ENCODE measurements around the gene BCKDK. TPM values are rescaled to one million over a fixed set of nuclear protein-coding genes. Genes with fewer than 3 reads are reported as not detected.
A peak's percentile ranks its signal among the peaks of the same experiment; 100 is the strongest.

BCKDK gene
- total RNA-seq, 2 experiments from 2014 or later: 38.5 to 40.5 TPM

- Mint-ChIP-seq H3K36me3 (peaks cover 10% of the 10 kb centered on the region), H3K4me3 (peak overlapping the region; percentile 80), H3K27ac (peak overlapping the region; percentile 90), H3K27me3 (no peaks in the 10 kb centered on the region), H3K9me3 (no peaks in the 10 kb centered on the region), H3K4me1 (ENCODE audit: low read depth) (peaks cover 18% of the 10 kb centered on the region)
- intact Hi-C loops (cut with micrococcal nuclease): loop anchor here (2.0 to 5.0 kb wide), 2 partner anchors 36 to 74 kb away; partner anchors contain the start of gene STX4
- POLR2A ChIA-PET: interaction anchor here (1.3 to 2.7 kb wide), 3 partner anchors 11 to 73 kb away, joined by 3 to 9 read pairs (median 5); partner anchors contain the start of genes FUS and KAT8
- DNase-seq: no peak
- CTCF ChIA-PET: interaction anchor here (1.0 to 1.9 kb wide), 2 partner anchors 11 to 353 kb away, joined by 3 to 6 read pairs; partner anchors contain the start of gene KAT8
Measured at GRCh38 chr16:31106509-31107464, 1.4 kb upstream of the BCKDK start.

- DNase-seq: peak; percentile 76
- intact Hi-C loops (cut with micrococcal nuclease): loop anchor here (2.0 to 5.0 kb wide), 2 partner anchors 35 to 75 kb away; partner anchors contain the start of gene STX4
- peaks cover 18% of the 10 kb centered on the region for H3K4me1 Mint-ChIP-seq (ENCODE audit: low read depth)
- ChIA-PET POLR2A (interaction anchor here (1.3 to 2.7 kb wide), 3 partner anchors 10 to 72 kb away, joined by 3 to 9 read pairs (median 5); partner anchors contain the start of genes FUS and KAT8), CTCF (interaction anchor here (1.0 to 1.9 kb wide), 3 partner anchors 10 to 353 kb away, joined by 3 to 6 read pairs (median 4); partner anchors contain the start of gene KAT8)
- peak overlapping the region; percentile 80 for H3K4me3 Mint-ChIP-seq
- H3K36me3 Mint-ChIP-seq: peaks cover 12% of the 10 kb centered on the region
- H3K9me3 Mint-ChIP-seq: no peaks in the 10 kb centered on the region
- peak overlapping the region; percentile 90 for H3K27ac Mint-ChIP-seq
- H3K27me3 Mint-ChIP-seq: no peaks in the 10 kb centered on the region
Measured at GRCh38 chr16:31107465-31107867, 720 bp upstream of the BCKDK start.

GRCh38 chr16:31108794-31109558 lies 790 bp downstream of the BCKDK start:
- Mint-ChIP-seq H3K4me3 (peak overlapping the region; percentile 76), H3K27ac (no peak overlapping the region), H3K4me1 (ENCODE audit: low read depth) (peaks cover 23% of the 10 kb centered on the region), H3K9me3 (no peaks in the 10 kb centered on the region), H3K36me3 (peaks cover 12% of the 10 kb centered on the region), H3K27me3 (no peaks in the 10 kb centered on the region)
- CTCF ChIA-PET: interaction anchor here (1.2 kb wide), 1 partner anchor 124 kb away, joined by 3 read pairs; the partner anchor contains the start of gene HSD3B7
- intact Hi-C loops (cut with micrococcal nuclease): loop anchor here (2.0 to 5.0 kb wide), 2 partner anchors 14 to 77 kb away; partner anchors contain the start of genes STX4 and VKORC1
- POLR2A ChIA-PET: interaction anchor here (2.7 kb wide), 1 partner anchor 8 kb away, joined by 9 read pairs; the partner anchor contains the start of gene KAT8
- DNase-seq: no peak

DNA sequence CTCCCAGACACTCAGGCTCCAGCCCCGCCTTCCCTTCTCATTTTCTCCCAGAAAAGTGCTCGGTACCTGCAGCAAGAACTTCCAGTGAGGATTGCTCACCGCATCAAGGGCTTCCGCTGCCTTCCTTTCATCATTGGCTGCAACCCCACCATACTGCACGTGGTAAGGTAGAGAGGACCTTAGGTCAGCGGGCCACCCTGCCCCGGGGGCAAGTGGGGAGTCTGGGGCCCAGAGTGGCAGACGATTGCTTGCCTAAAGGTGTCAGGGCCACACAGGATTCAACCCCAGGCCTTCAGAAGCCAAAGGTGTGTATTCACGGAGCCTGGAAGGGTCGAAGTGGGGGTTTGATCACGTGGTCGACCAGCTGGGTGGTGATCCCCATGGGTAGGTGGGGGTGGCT lies 1.4 kb downstream of the BCKDK start:
- ChIA-PET POLR2A (no interaction called here), CTCF (interaction anchor here (1.2 kb wide), 2 partner anchors 33 to 125 kb away, joined by 3 read pairs; partner anchors contain the start of gene HSD3B7)
- Mint-ChIP-seq H3K27me3 (no peaks in the 10 kb centered on the region), H3K4me1 (ENCODE audit: low read depth) (peaks cover 23% of the 10 kb centered on the region), H3K36me3 (peaks cover 12% of the 10 kb centered on the region), H3K9me3 (no peaks in the 10 kb centered on the region), H3K27ac (no peak overlapping the region), H3K4me3 (peak overlapping the region; percentile 70)
- no peak for DNase-seq
- intact Hi-C loops (cut with micrococcal nuclease): loop anchor here (2.0 to 5.0 kb wide), 2 partner anchors 15 to 77 kb away; partner anchors contain the start of genes STX4 and VKORC1

DNA sequence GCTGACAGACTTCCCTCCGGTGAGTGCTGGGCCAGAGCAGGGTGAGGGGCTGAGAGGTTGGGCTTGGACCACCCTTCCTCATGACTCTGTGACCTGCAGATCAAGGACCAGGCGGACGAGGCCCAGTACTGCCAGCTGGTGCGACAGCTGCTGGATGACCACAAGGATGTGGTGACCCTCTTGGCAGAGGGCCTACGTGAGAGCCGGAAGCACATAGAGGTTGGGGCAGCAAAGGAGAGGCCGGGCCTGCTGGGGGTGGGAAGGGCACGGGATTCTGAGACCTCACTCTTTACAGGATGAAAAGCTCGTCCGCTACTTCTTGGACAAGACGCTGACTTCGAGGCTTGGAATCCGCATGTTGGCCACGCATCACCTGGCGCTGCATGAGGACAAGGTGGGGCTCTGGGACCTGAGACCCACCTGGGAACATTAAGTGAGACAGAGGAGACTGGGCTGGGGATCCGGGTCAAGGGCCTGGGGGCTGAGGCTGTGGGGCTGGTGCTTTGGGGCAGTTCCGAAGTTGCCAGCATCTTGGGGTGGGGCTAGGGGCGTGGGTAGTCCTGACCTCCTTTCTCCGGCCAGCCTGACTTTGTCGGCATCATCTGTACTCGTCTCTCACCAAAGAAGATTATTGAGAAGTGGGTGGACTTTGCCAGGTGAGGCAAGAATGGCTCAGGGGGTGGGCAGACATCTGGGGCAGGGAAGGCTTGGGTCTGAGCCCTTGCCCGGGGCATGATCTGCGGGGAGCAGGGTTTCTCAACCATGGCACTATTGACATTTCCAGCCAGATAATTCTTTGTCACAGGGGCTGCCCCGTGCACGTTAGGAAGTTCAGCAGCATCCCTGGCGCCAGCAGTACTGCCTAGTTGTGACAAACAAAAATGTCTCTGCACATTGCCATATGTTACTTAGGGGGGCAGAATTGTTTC lies 2.2 kb downstream of the BCKDK start:
- peaks cover 23% of the 10 kb centered on the region for H3K4me1 Mint-ChIP-seq (ENCODE audit: low read depth)
- no peak for DNase-seq
- peaks cover 12% of the 10 kb centered on the region for H3K36me3 Mint-ChIP-seq
- H3K27ac Mint-ChIP-seq: no peak overlapping the region
- CTCF ChIA-PET: interaction anchor here (1.2 kb wide), 1 partner anchor 32 kb away, joined by 3 read pairs; no protein-coding TSS in a partner anchor
- POLR2A ChIA-PET: no interaction called here
- H3K9me3 Mint-ChIP-seq: no peaks in the 10 kb centered on the region
- H3K4me3 Mint-ChIP-seq: no peak overlapping the region
- intact Hi-C loops (cut with micrococcal nuclease): no loop called here
- no peaks in the 10 kb centered on the region for H3K27me3 Mint-ChIP-seq

DNA sequence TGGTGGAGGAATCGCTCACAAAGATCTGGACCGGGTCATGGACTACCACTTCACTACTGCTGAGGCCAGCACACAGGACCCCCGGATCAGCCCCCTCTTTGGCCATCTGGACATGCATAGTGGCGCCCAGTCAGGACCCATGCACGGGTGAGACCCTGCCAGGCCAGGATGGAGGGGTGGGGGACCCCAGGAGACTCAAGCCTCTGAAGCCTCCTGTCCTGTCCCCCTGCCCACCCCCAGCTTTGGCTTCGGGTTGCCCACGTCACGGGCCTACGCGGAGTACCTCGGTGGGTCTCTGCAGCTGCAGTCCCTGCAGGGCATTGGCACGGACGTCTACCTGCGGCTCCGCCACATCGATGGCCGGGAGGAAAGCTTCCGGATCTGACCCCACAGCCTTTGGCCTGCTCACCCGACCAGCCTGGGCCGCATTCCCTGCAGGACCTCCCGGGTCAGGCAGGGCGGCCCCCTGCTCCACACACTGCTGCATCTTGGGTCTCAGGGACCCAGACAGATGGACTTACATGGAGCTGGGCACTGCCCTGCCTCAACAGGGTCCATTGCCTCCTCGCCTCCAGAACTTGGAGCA lies 3.8 kb downstream of the BCKDK start:
- Mint-ChIP-seq H3K27ac (no peak overlapping the region), H3K4me3 (no peak overlapping the region)

GRCh38 chr16:31112711-31113110 lies 4.5 kb downstream of the BCKDK start:
- POLR2A ChIA-PET: no interaction called here
- H3K9me3 Mint-ChIP-seq: no peaks in the 10 kb centered on the region
- H3K27ac Mint-ChIP-seq: no peak overlapping the region
- DNase-seq: no peak
- peaks cover 12% of the 10 kb centered on the region for H3K36me3 Mint-ChIP-seq
- intact Hi-C loops (cut with micrococcal nuclease): no loop called here
- no peak overlapping the region for H3K4me3 Mint-ChIP-seq
- peaks cover 16% of the 10 kb centered on the region for H3K4me1 Mint-ChIP-seq (ENCODE audit: low read depth)
- CTCF ChIA-PET: interaction anchor here (1.2 kb wide), 1 partner anchor 30 kb away, joined by 5 read pairs; no protein-coding TSS in a partner anchor
- H3K27me3 Mint-ChIP-seq: no peaks in the 10 kb centered on the region

More for the DNA sequence above, 3.8 kb downstream of the BCKDK start:
- no peaks in the 10 kb centered on the region for H3K27me3 Mint-ChIP-seq
- no peak for DNase-seq
- peaks cover 12% of the 10 kb centered on the region for H3K36me3 Mint-ChIP-seq
- intact Hi-C loops (cut with micrococcal nuclease): no loop called here
- H3K9me3 Mint-ChIP-seq: no peaks in the 10 kb centered on the region
- peaks cover 23% of the 10 kb centered on the region for H3K4me1 Mint-ChIP-seq (ENCODE audit: low read depth)
- ChIA-PET CTCF (interaction anchor here (1.2 kb wide), 1 partner anchor 30 kb away, joined by 5 read pairs; no protein-coding TSS in a partner anchor), POLR2A (no interaction called here)

GRCh38 chr16:31113121-31114120 lies 5.2 kb downstream of the BCKDK start:
- no peaks in the 10 kb centered on the region for H3K27me3 Mint-ChIP-seq
- DNase-seq: no peak
- no peak overlapping the region for H3K4me3 Mint-ChIP-seq
- ChIA-PET POLR2A (no interaction called here), CTCF (interaction anchor here (0.9 to 1.2 kb wide), 2 partner anchors 28 to 29 kb away, joined by 4 to 5 read pairs; no protein-coding TSS in a partner anchor)
- peaks cover 12% of the 10 kb centered on the region for H3K36me3 Mint-ChIP-seq
- peaks cover 18% of the 10 kb centered on the region for H3K4me1 Mint-ChIP-seq (ENCODE audit: low read depth)
- H3K27ac Mint-ChIP-seq: peak overlapping the region; percentile 11
- intact Hi-C loops (cut with micrococcal nuclease): no loop called here
- H3K9me3 Mint-ChIP-seq: no peaks in the 10 kb centered on the region

DNA sequence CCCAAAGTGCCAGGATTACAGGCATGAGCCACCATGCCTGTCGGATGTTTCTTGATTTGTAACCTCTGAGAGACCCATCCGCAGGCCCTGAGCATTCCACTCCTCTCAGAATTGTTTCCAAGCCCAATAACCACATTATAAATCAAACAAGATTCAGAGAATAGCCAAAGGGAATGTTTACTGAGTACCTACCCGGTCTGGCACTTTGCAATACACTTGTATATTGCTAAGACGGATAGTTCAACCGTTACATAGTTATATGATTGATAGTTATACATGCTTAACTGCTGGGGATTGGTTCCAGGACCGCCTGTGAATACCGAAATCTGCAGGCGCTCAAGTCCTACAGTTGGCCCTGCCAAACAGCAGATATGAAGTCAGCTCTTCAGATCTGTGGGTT lies 6.3 kb downstream of the BCKDK start:
- H3K4me3 Mint-ChIP-seq: no peak overlapping the region
- peak overlapping the region; percentile 49 for H3K27ac Mint-ChIP-seq
- no peaks in the 10 kb centered on the region for H3K9me3 Mint-ChIP-seq
- peaks cover 15% of the 10 kb centered on the region for H3K36me3 Mint-ChIP-seq
- ChIA-PET CTCF (interaction anchor here (0.7 to 0.9 kb wide), 2 partner anchors 16 to 27 kb away, joined by 3 to 4 read pairs; no protein-coding TSS in a partner anchor), POLR2A (interaction anchor here (1.0 kb wide), 1 partner anchor 13 kb away, joined by 3 read pairs; no protein-coding TSS in a partner anchor)
- intact Hi-C loops (cut with micrococcal nuclease): no loop called here
- no peak for DNase-seq
- no peaks in the 10 kb centered on the region for H3K27me3 Mint-ChIP-seq
- H3K4me1 Mint-ChIP-seq (ENCODE audit: low read depth): peaks cover 21% of the 10 kb centered on the region

Data from activated CD4-positive, alpha-beta memory T cell treated with anti-CD3 and anti-CD28 coated beads for 36 hours (primary cell).